Endothelial cell of umbilical vein (primary cell): Measurements from ENCODE around the gene LAMB4. TPM values are rescaled to one million over a fixed set of nuclear protein-coding genes. Genes with fewer than 3 reads are reported as not detected.

Source experiments
- BruUV-seq: library from RNA; stranded (reverse); fragments of 400-500 nt; replicated peaks from 2 replicates; lab custom pipeline; 2021; lab: Mats Ljungman, UMichigan
- CTCF ChIA-PET: fragments of 300-600, 350-600 bp; sonication (Branson Sonifier 250); formaldehyde crosslinking; loops from one replicate; lab custom pipeline; 2021; ENCODE audit warnings: antibody characterized with exemption, inconsistent platforms; lab: Charles Lee
- POLR2A ChIA-PET: fragments of 300-600, 350-600 bp; sonication (Branson Sonifier 250); formaldehyde crosslinking; loops from one replicate; lab custom pipeline; 2021; ENCODE audit warnings: antibody characterized with exemption, inconsistent platforms; lab: Charles Lee
- DNase-seq: peaks from one replicate; pipeline ENCODE4 v3.0.0-alpha.2; 2011; ENCODE audit warnings: low read depth, low spot score
- FAIRE-seq: peaks from 2 replicates; lab custom pipeline; 2011; peaks lifted over from hg19 to GRCh38; lab: Jason Lieb, UNC
- H2AFZ ChIP-seq: 2 replicates; pipeline ENCODE4 v1.6.0; 2012; ENCODE audit warnings: low read depth, low read length, control low read depth, inconsistent platforms
- H3K27ac ChIP-seq: 2 replicates; pipeline ENCODE4 v1.5.1; 2011; ENCODE audit warnings: low read depth, mild to moderate bottlenecking, control low read depth, low read length, moderate library complexity; ENCODE audit not compliant: insufficient read depth
- H3K27me3 ChIP-seq, 2 experiments: 2 replicates each; pipeline versions ENCODE4 v1.6.0 to v1.6.1; 2011; ENCODE audit warnings: low read length in 2 of 2, mixed read lengths in 1 of 2; ENCODE audit not compliant: control insufficient read depth in 2 of 2, insufficient read depth in 2 of 2
- H3K36me3 ChIP-seq, 2 experiments: 2 replicates in 1 of 2; 3 replicates in 1 of 2; pipeline ENCODE4 v1.5.1; 2011; ENCODE audit warnings: low read length in 2 of 2, mild to moderate bottlenecking in 1 of 2, moderate library complexity in 1 of 2; ENCODE audit not compliant: control insufficient read depth in 2 of 2, insufficient read depth in 2 of 2; ENCODE audit errors: extremely low read depth in 1 of 2
- H3K4me1 ChIP-seq: 3 replicates; pipeline ENCODE4 v1.5.1; 2011; ENCODE audit warnings: mild to moderate bottlenecking, low read length; ENCODE audit not compliant: control insufficient read depth, insufficient read depth; ENCODE audit errors: extremely low read depth
- H3K4me2 ChIP-seq: 2 replicates; pipeline ENCODE4 v1.6.1; 2011; ENCODE audit warnings: low read length, control low read depth, mixed read lengths; ENCODE audit not compliant: insufficient read depth
- H3K4me3 ChIP-seq, 3 experiments: fragments of 200-600 bp in 1 of 3; sonication (generic), shearing (Covaris generic) in 1 of 3; replicated peaks in 1 of 3; 2 replicates each; pipeline ENCODE4 v1.5.1; 2011 to 2016; ENCODE audit warnings: control low read depth in 3 of 3, low read length in 3 of 3, mild to moderate bottlenecking in 2 of 3, inconsistent platforms in 1 of 3, low read depth in 1 of 3, moderate library complexity in 1 of 3; ENCODE audit not compliant: insufficient read depth in 1 of 3
- H3K79me2 ChIP-seq: 2 replicates; pipeline ENCODE4 v1.6.0; 2012; ENCODE audit warnings: low read length, inconsistent platforms; ENCODE audit not compliant: control insufficient read depth, insufficient read depth
- H3K9ac ChIP-seq: replicated peaks from 2 replicates; pipeline ENCODE3; 2011; ENCODE audit warnings: low read length, control low read depth; ENCODE audit not compliant: insufficient read depth; ENCODE audit errors: extremely low read depth
- H3K9me1 ChIP-seq: replicated peaks from 3 replicates; pipeline ENCODE4 v1.6.0; 2011; ENCODE audit warnings: mild to moderate bottlenecking, low read length; ENCODE audit not compliant: control insufficient read depth, insufficient read depth; ENCODE audit errors: extremely low read depth
- H3K9me3 ChIP-seq: replicated peaks from 2 replicates; pipeline ENCODE4 v1.5.1; 2012; ENCODE audit warnings: low read length, inconsistent platforms; ENCODE audit not compliant: control insufficient read depth, insufficient read depth
- H4K20me1 ChIP-seq: replicated peaks from 2 replicates; pipeline ENCODE3; 2011; ENCODE audit warnings: mild to moderate bottlenecking, low read length; ENCODE audit not compliant: control insufficient read depth, insufficient read depth; ENCODE audit errors: extremely low read depth
- CTCF ChIP-seq, 2 donors: IDR thresholded peaks; 1 replicate in 1 of 2; 2 replicates in 1 of 2; pipeline ENCODE4 v1.5.1; 2011; ENCODE audit warnings: low read length in 2 of 2, mild to moderate bottlenecking in 2 of 2, moderate library complexity in 2 of 2, control low read depth in 1 of 2, inconsistent platforms in 1 of 2, low read depth in 1 of 2; ENCODE audit not compliant: insufficient read depth in 1 of 2; ENCODE audit errors: extremely low read depth in 1 of 2
- EZH2 ChIP-seq: IDR thresholded peaks from 2 replicates; pipeline ENCODE4 v1.6.1; 2012; ENCODE audit warnings: borderline replicate concordance, low read depth, mild to moderate bottlenecking, moderate library complexity, low read length, inconsistent platforms; ENCODE audit not compliant: severe bottlenecking
- FOS ChIP-seq: IDR thresholded peaks from 2 replicates; pipeline ENCODE4 v1.6.1; 2011; ENCODE audit warnings: mild to moderate bottlenecking, low read length, moderate library complexity, borderline replicate concordance; ENCODE audit not compliant: insufficient read depth
- GATA2 ChIP-seq: IDR thresholded peaks from 2 replicates; pipeline ENCODE4 v1.7.0; 2011; ENCODE audit warnings: low read depth, mild to moderate bottlenecking, moderate library complexity, mixed read lengths, low read length; ENCODE audit not compliant: insufficient read length, insufficient read depth
- JUN ChIP-seq: IDR thresholded peaks from 2 replicates; pipeline ENCODE4 v1.6.1; 2011; ENCODE audit warnings: borderline replicate concordance, low read depth; ENCODE audit not compliant: insufficient read length, insufficient read depth
- MAX ChIP-seq: IDR thresholded peaks from 2 replicates; pipeline ENCODE4 v1.6.1; 2011; ENCODE audit not compliant: insufficient read depth, insufficient read length
- MYC ChIP-seq: IDR thresholded peaks from one replicate; pipeline ENCODE4 v1.6.1; 2011; ENCODE audit warnings: mild to moderate bottlenecking, low read depth, low read length
- POLR2A ChIP-seq: IDR thresholded peaks from 2 replicates; pipeline ENCODE4 v1.6.1; 2012; ENCODE audit warnings: low read depth, mild to moderate bottlenecking, control low read depth, low read length
- POLR2AphosphoS5 ChIP-seq: IDR thresholded peaks from 2 replicates; pipeline ENCODE4 v1.6.1; 2012; ENCODE audit warnings: low read depth, mild to moderate bottlenecking, control low read depth, low read length, moderate library complexity; ENCODE audit not compliant: insufficient read depth
- dilution Hi-C: fragments of 300-500 bp; cut with MboI; formaldehyde crosslinking; loops from one replicate; pipeline ENCODE4 v1.15.0; 2019; ENCODE audit warnings: low sequenced_read_pairs; ENCODE audit not compliant: extremely low pct_ligation_motif_present
- intact Hi-C: fragments of 100-400 bp; cut with micrococcal nuclease; formaldehyde crosslinking; loops from one replicate; pipeline ENCODE4 v1.10.0; 2022
- polyA plus RNA-seq, 4 experiments: library from polyadenylated mRNA; depleted of rRNA in 3 of 4; stranded (reverse) in 3 of 4; unstranded in 1 of 4; fragments of >200 nt; gene quantifications; 2 replicates each; pipeline versions ENCODE4 v1.2.1 to v1.2.3, GENCODE V29; 2011 to 2012; ENCODE audit warnings: missing spikeins in 1 of 4
- total RNA-seq: library from RNA; stranded (reverse); gene quantifications from 2 replicates; pipeline ENCODE4 v1.2.3, GENCODE V29; 2021

LAMB4 gene
- total and polyA plus RNA-seq, 2 donors (not counting 3 experiments of a cell fraction or from before 2014, with no cell fraction given), result 0.15 to 0.20 TPM

GRCh38 chr7:108104324-108104723 lies 25.8 kb downstream of the LAMB4 start:
- H3K9me1 ChIP-seq, result no peaks in the 10 kb centered on the region
- no peak overlapping the region for H3K9ac ChIP-seq
- no peaks in the 10 kb centered on the region for H3K27me3 ChIP-seq
- no peaks in the 10 kb centered on the region for H3K9me3 ChIP-seq
- H3K4me2 ChIP-seq, result no peak overlapping the region
- H2AFZ ChIP-seq, result no peak overlapping the region
- H3K36me3 ChIP-seq, result no peaks in the 10 kb centered on the region
- BruUV-seq, result no TSS peak
- dilution Hi-C loops (no loop called here), intact Hi-C loops (no loop called here)
- FAIRE-seq (no peak), DNase-seq (no peak)
- H3K4me1 ChIP-seq, result no peaks in the 10 kb centered on the region
- POLR2A ChIA-PET, result no interaction called here
- H4K20me1 ChIP-seq, result no peaks in the 10 kb centered on the region
- CTCF ChIA-PET, result interaction anchor here (1.7 kb wide), 1 partner anchor 42 kb away, joined by 8 read pairs; no protein-coding TSS in a partner anchor
- no peak overlapping the region for H3K27ac ChIP-seq
- no peak overlapping the region for H3K4me3 ChIP-seq
- TF ChIP-seq FOS (no peak), GATA2 (no peak), MYC (no peak), EZH2 (no peak), MAX (no peak), CTCF (IDR thresholded peaks at IDR 0.05; ENCODE audit: extremely low read depth in 1 of 2, insufficient read depth in 1 of 2, low read depth in 1 of 2, low read length in 2 of 2) (no peak), POLR2AphosphoS5 (no peak), POLR2A (no peak), JUN (no peak)
- no peaks in the 10 kb centered on the region for H3K79me2 ChIP-seq
